Keratinocyte (primary cell): ENCODE measurements around the gene CDH13. TPM values are rescaled to one million over a fixed set of nuclear protein-coding genes. Genes with fewer than 3 reads are reported as not detected.

Source experiments
- DNase-seq: peaks from one replicate; pipeline ENCODE4 v3.0.0-alpha.2; 2011; ENCODE audit warnings: low read depth, missing footprints, low spot score
- FAIRE-seq: peaks from 2 replicates; lab custom pipeline; 2011; peaks lifted over from hg19 to GRCh38; lab: Jason Lieb, UNC
- H2AFZ ChIP-seq: 2 replicates; pipeline ENCODE4 v1.6.0; 2012; ENCODE audit warnings: low read length, control low read depth, inconsistent platforms; ENCODE audit not compliant: control insufficient read depth
- H3K27ac ChIP-seq: 2 replicates; pipeline ENCODE4 v1.5.1; 2011; ENCODE audit warnings: low read length; ENCODE audit not compliant: control insufficient read depth, insufficient read depth
- H3K27me3 ChIP-seq: 3 replicates; pipeline ENCODE4 v1.6.0; 2011; ENCODE audit warnings: low read length; ENCODE audit not compliant: control insufficient read depth, insufficient read depth; ENCODE audit errors: extremely low read depth
- H3K36me3 ChIP-seq, 2 experiments: 2 replicates in 1 of 2; 3 replicates in 1 of 2; pipeline ENCODE4 v1.5.1; 2011; ENCODE audit warnings: low read length in 2 of 2, mild to moderate bottlenecking in 1 of 2; ENCODE audit not compliant: control insufficient read depth in 2 of 2, insufficient read depth in 2 of 2; ENCODE audit errors: extremely low read depth in 1 of 2
- H3K4me1 ChIP-seq: 3 replicates; pipeline ENCODE4 v1.5.1; 2011; ENCODE audit warnings: low read length; ENCODE audit not compliant: control insufficient read depth, insufficient read depth; ENCODE audit errors: extremely low read depth
- H3K4me2 ChIP-seq: 3 replicates; pipeline ENCODE4 v1.6.0; 2011; ENCODE audit warnings: low read depth, low read length; ENCODE audit not compliant: control insufficient read depth, insufficient read depth; ENCODE audit errors: extremely low read depth
- H3K4me3 ChIP-seq, 3 experiments: fragments of 200-600 bp in 1 of 3; sonication (generic) in 1 of 3; 2 replicates in 2 of 3; 3 replicates in 1 of 3; pipeline ENCODE4 v1.5.1; 2011 to 2016; ENCODE audit warnings: low read length in 3 of 3, mild to moderate bottlenecking in 3 of 3, control low read depth in 2 of 3, inconsistent platforms in 1 of 3, low read depth in 1 of 3, mixed read lengths in 1 of 3, mixed run types in 1 of 3, moderate library complexity in 1 of 3; ENCODE audit not compliant: control insufficient read depth in 2 of 3, insufficient read depth in 2 of 3; ENCODE audit errors: extremely low read depth in 1 of 3
- H3K79me2 ChIP-seq: 2 replicates; pipeline ENCODE4 v1.6.0; 2012; ENCODE audit warnings: low read length; ENCODE audit not compliant: control insufficient read depth, insufficient read depth
- H3K9ac ChIP-seq: 3 replicates; pipeline ENCODE4 v1.6.0; 2011; ENCODE audit warnings: low read length; ENCODE audit not compliant: control insufficient read depth, insufficient read depth; ENCODE audit errors: extremely low read depth
- H3K9me1 ChIP-seq: 3 replicates; pipeline ENCODE4 v1.6.0; 2011; ENCODE audit warnings: low read length; ENCODE audit not compliant: control insufficient read depth, insufficient read depth; ENCODE audit errors: extremely low read depth
- H3K9me3 ChIP-seq: 2 replicates; pipeline ENCODE4 v1.5.1; 2012; ENCODE audit warnings: low read depth, low read length; ENCODE audit not compliant: control insufficient read depth
- H4K20me1 ChIP-seq: 3 replicates; pipeline ENCODE4 v1.6.0; 2011; ENCODE audit warnings: low read length; ENCODE audit not compliant: control insufficient read depth, insufficient read depth; ENCODE audit errors: extremely low read depth
- CTCF ChIP-seq, 3 experiments: IDR thresholded peaks in 1 of 3; conservative IDR thresholded peaks in 1 of 3; optimal IDR thresholded peaks in 1 of 3; 2 replicates in 2 of 3; 3 replicates in 1 of 3; pipeline versions ENCODE3 to v1.5.1; 2011; ENCODE audit warnings: low read length in 3 of 3, mild to moderate bottlenecking in 3 of 3, moderate library complexity in 2 of 3, control low read depth in 1 of 3, inconsistent platforms in 1 of 3; ENCODE audit not compliant: insufficient read depth in 2 of 3; ENCODE audit errors: extremely low read depth in 1 of 3
- EZH2 ChIP-seq: IDR thresholded peaks from one replicate; pipeline ENCODE4 v1.6.1; 2012; ENCODE audit warnings: inconsistent platforms, mild to moderate bottlenecking, low read length, moderate library complexity
- dilution Hi-C: fragments of 300-500 bp; cut with MboI; formaldehyde crosslinking; loops from one replicate; pipeline ENCODE4 v1.7.0; 2020; ENCODE audit warnings: low sequenced_read_pairs; ENCODE audit not compliant: extremely low pct_ligation_motif_present
- polyA plus RNA-seq, 5 experiments: library from polyadenylated mRNA; depleted of rRNA in 3 of 5; stranded (reverse) in 3 of 5; stranded (forward) in 1 of 5; unstranded in 1 of 5; fragments of >200 nt; gene quantifications; 1 replicate in 1 of 5; 2 replicates in 3 of 5; 3 replicates in 1 of 5; pipeline versions ENCODE4 v1.2.1 to v1.2.3, GENCODE V29; 2011 to 2012; ENCODE audit warnings: missing spikeins in 2 of 5, low read depth in 1 of 5, low replicate concordance in 1 of 5

CDH13 gene
- polyA plus RNA-seq, 1 donor (not counting 4 experiments of a cell fraction or from before 2014, with no cell fraction given), result 111 TPM

GRCh38 chr16:82660075-82660645, 33.4 kb downstream of the CDH13 start:
- H3K9me3 ChIP-seq, result no peaks in the 10 kb centered on the region
- peak overlapping the region; percentile 28 for H3K4me2 ChIP-seq
- peak overlapping the region; percentile 19 for H3K27ac ChIP-seq
- peaks cover 36% of the 10 kb centered on the region for H3K4me1 ChIP-seq
- no peaks in the 10 kb centered on the region for H3K9me1 ChIP-seq
- FAIRE-seq (no peak), DNase-seq (no peak)
- dilution Hi-C loops, result no loop called here
- no peak overlapping the region for H3K9ac ChIP-seq
- H3K4me3 ChIP-seq, result no peak overlapping the region
- H2AFZ ChIP-seq, result no peak overlapping the region
- peaks cover 94% of the 10 kb centered on the region for H3K79me2 ChIP-seq
- no peaks in the 10 kb centered on the region for H3K36me3 ChIP-seq
- no peaks in the 10 kb centered on the region for H4K20me1 ChIP-seq
- H3K27me3 ChIP-seq, result no peaks in the 10 kb centered on the region
- TF ChIP-seq EZH2, result no peak
- no peak for TF ChIP-seq CTCF (optimal IDR thresholded peaks at IDR 0.05 in 1 of 3, IDR thresholded peaks at IDR 0.05 in 1 of 3, conservative IDR thresholded peaks at IDR 0.05 in 1 of 3; ENCODE audit: extremely low read depth in 1 of 3, insufficient read depth in 2 of 3, low read length in 3 of 3)

DNA sequence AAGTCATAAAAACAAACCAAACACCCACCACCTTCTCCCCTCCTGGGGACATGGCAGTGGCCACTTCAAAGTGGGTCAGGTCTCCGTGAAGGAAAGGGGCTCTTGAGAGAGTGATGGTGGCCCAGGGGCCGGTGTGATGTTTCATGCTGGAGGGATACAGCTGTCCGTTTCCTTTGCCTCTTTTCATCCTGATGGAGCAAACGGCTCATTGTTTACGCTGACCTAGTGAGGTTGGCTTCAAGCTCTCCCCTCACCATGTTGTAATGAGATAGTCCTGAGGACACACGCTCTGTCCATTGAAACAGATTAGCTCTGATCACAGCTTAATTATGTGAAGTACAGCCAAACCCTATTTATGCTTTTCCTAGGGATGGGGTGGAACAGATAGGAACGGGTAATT, 34.2 kb downstream of the CDH13 start:
- H3K27me3 ChIP-seq, result no peaks in the 10 kb centered on the region
- H4K20me1 ChIP-seq, result no peaks in the 10 kb centered on the region
- H3K27ac ChIP-seq, result no peak overlapping the region
- H3K9me1 ChIP-seq, result no peaks in the 10 kb centered on the region
- TF ChIP-seq CTCF (optimal IDR thresholded peaks at IDR 0.05 in 1 of 3, IDR thresholded peaks at IDR 0.05 in 1 of 3, conservative IDR thresholded peaks at IDR 0.05 in 1 of 3; ENCODE audit: extremely low read depth in 1 of 3, insufficient read depth in 2 of 3, low read length in 3 of 3) (no peak), EZH2 (no peak)
- FAIRE-seq (no peak), DNase-seq (no peak)
- no peak overlapping the region for H3K9ac ChIP-seq
- dilution Hi-C loops, result no loop called here
- no peak overlapping the region for H3K4me3 ChIP-seq
- H3K4me1 ChIP-seq, result peaks cover 28% of the 10 kb centered on the region
- H3K4me2 ChIP-seq, result no peak overlapping the region
- H3K79me2 ChIP-seq, result peaks cover 95% of the 10 kb centered on the region
- H3K9me3 ChIP-seq, result no peaks in the 10 kb centered on the region
- no peaks in the 10 kb centered on the region for H3K36me3 ChIP-seq
- no peak overlapping the region for H2AFZ ChIP-seq
